Astrocyte of the spinal cord (primary cell): Measurements from ENCODE around the gene CACNG6.

Source experiments
- DNase-seq: peaks from one replicate; pipeline ENCODE4 v3.0.0; 2011; ENCODE audit warnings: low read depth, low spot score
- H3K4me3 ChIP-seq: 2 replicates; pipeline ENCODE4 v1.5.1; 2011; ENCODE audit warnings: low read depth, mild to moderate bottlenecking, low read length, moderate library complexity
- CTCF ChIP-seq: IDR thresholded peaks from 2 replicates; pipeline ENCODE4 v1.5.1; 2012; ENCODE audit warnings: low read depth, mild to moderate bottlenecking, low read length, inconsistent platforms
- in situ Hi-C: cut with HindIII; loops from 2 replicates; pipeline ENCODE4 v1.10.0; 2017; ENCODE audit warnings: low sequenced_read_pairs

CACNG6 gene

GRCh38 chr19:53980539-53981375 is 10.7 kb upstream of the CACNG6 start:
- TF ChIP-seq CTCF: no peak
- peak overlapping the region; percentile 42 for H3K4me3 ChIP-seq
- in situ Hi-C loops: no loop called here
- DNase-seq: peak; percentile 24

- TF ChIP-seq CTCF: no peak
- DNase-seq: no peak
- H3K4me3 ChIP-seq: no peak overlapping the region
- in situ Hi-C loops: no loop called here
These were observed 10.0 kb upstream of the CACNG6 start for GRCh38 chr19:53981376-53981951.

GRCh38 chr19:53982001-53982451 is 9.4 kb upstream of the CACNG6 start:
- DNase-seq: no peak
- in situ Hi-C loops: no loop called here
- H3K4me3 ChIP-seq: no peak overlapping the region
- TF ChIP-seq CTCF: no peak

- H3K4me3 ChIP-seq: no peak overlapping the region
- in situ Hi-C loops: no loop called here
- TF ChIP-seq CTCF: no peak
- DNase-seq: no peak
These were observed 8.8 kb upstream of the CACNG6 start for GRCh38 chr19:53982611-53983010.

GRCh38 chr19:53983457-53984289 is 7.8 kb upstream of the CACNG6 start:
- in situ Hi-C loops: no loop called here
- TF ChIP-seq CTCF: no peak
- H3K4me3 ChIP-seq: no peak overlapping the region
- no peak for DNase-seq

- in situ Hi-C loops: no loop called here
- no peak for DNase-seq
These were observed 5.6 kb upstream of the CACNG6 start for GRCh38 chr19:53985863-53986262.

More at GRCh38 chr19:53985863-53986262, 5.6 kb upstream of the CACNG6 start:
- TF ChIP-seq CTCF: no peak
- H3K4me3 ChIP-seq: no peak overlapping the region
